ENCODE results near the gene ZNF888.

GRCh38 chr19:52891336-52891735 is 31.9 kb downstream of the ZNF888 start:
- TF ChIP-seq TAF1 (IDR thresholded peaks at IDR 0.05; ENCODE audit: borderline replicate concordance, insufficient read depth, low read length) (no peak), SIN3A (IDR thresholded peaks at IDR 0.05; ENCODE audit: borderline replicate concordance, insufficient read depth, low read length) (no peak), REST (IDR thresholded peaks at IDR 0.05; ENCODE audit: insufficient read depth in 1 of 2, low read depth in 2 of 2, low read length in 2 of 2) (no peak), POLR2AphosphoS5 (IDR thresholded peaks at IDR 0.05; ENCODE audit: low read depth, low read length) (no peak)
